ENCODE results near the gene PTPRT.

DNA sequence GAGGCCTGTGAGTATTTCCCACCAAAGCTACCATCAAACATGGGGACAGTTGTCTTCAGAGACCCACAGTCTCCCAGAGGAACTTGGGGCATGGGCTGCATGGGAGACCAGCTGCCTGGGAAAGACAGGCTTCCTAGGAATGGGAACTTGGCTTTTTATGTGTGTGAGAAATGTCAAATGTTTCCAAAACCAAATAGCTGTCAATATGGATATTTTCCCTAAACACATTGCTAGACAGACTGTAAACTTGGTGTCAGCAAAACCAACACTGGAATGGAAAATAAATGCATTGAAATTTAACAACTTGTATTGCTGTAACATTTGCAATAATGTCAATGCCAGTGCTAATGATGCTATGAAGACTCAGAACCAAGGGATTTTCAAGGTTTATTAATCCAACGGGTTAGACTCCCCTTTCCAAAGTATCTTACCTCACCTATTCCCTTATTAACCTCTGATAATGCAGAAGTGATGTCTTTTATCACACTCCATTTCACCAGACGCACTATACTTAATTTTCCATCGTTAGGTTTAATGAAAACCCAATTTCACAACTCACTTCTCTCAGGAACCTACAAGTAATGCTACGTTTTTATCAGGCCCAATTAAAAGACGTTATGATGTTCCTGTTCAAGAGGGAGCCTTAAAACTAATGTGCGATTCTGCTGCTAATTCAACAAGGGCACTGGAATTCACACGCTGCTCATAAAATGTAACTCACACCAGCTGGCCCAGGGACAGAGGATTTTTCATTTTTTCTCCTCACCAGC, 1025.4 kb downstream of the PTPRT start:
- TF ChIP-seq FOXM1 (IDR thresholded peaks at IDR 0.05; ENCODE audit: borderline replicate concordance, low read depth) (no peak), RAD21 (IDR thresholded peaks at IDR 0.05; ENCODE audit: low read depth) (no peak), EGR1 (IDR thresholded peaks at IDR 0.05) (no peak)

Measured in Ishikawa (cell line).